GM04503 (cell line): Measurements from ENCODE around the gene ATG16L2.
"Not testable (repeated sequence)": the region's sequence is repeated elsewhere in the genome, so short reads cannot be mapped to it uniquely, and the experiment has no call there.

Experiments
- DNase-seq: peaks from one replicate; pipeline ENCODE4 v3.0.0-alpha.2; 2012; ENCODE audit warnings: low read depth

ATG16L2 gene

DNA sequence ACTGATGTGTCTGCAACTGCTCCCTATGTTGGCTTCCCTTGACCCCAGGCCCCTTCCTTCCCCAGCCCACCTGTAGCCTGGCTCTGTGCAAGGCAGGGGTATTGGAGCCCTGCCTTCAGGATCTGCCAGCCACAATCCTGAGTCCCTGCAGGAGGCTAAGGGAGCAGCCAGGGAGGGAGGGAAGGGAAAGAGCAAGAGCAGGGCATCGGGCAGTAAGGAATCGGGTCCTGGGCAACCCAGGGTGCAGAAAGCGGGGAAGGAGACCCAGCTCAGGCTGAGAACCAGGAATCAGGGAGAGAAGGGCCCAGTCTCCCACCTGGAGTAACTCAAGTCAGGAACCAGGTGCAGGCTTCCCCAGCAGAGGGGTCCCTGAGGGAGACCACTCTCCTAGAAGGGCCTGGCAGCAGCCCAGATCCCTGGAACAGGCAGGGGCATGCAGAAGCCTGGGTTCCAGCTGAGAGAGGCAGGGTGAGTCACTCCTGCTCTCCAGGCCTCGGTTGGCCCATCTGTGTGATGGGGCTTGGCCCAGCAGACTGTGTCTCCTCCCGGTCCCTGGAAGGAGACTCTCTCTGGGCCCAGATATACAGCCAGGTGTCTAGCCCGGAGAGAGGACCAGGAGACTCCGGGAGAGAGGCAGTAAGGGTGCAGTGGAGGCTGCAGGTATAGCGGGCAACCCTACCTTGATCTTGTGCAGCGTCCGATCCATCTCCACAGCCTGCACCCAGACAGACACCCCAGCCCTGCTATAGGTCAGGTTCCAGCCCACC, 33.7 kb upstream of the ATG16L2 start:
- no peak for DNase-seq

DNA sequence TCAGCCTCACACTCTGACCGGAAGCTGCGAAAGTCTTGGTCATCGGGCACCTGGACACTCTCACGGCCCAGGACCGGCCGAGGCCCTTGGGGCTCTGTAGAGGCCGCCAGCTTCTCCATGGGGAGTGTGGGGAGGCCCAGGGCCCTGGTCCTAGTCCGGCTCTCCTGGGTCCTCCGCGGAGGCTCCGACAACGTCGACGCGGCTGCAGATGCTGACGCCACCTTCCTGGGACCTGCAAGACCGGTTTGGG, 33.2 kb upstream of the ATG16L2 start:
- no peak for DNase-seq

- no peak for DNase-seq
These were observed 32.7 kb upstream of the ATG16L2 start for GRCh38 chr11:72781313-72782080.

- no peak for DNase-seq
These were observed 31.9 kb upstream of the ATG16L2 start for GRCh38 chr11:72782081-72782920.

- DNase-seq: no peak
These were observed 30.9 kb upstream of the ATG16L2 start for GRCh38 chr11:72783144-72783905.

DNA sequence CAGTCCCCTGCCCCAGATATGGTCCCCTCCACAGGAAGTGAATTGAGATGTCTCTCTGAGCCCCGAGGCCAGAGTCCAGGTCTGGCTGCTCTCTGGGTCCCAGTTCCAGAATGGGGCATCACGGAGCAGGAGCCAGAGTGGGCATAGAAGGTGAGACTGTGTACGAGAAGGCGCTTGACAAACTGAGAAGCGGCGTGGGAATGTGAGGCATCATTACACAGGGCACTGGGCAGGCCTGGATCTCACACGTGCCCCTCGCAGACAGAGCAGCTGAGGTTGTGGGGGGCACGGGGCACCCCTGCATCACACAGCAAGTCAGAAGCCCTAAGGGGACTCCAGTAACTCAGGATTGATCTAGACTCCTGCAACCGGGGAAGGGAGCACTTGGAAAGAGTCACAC, 29.5 kb upstream of the ATG16L2 start:
- no peak for DNase-seq

DNA sequence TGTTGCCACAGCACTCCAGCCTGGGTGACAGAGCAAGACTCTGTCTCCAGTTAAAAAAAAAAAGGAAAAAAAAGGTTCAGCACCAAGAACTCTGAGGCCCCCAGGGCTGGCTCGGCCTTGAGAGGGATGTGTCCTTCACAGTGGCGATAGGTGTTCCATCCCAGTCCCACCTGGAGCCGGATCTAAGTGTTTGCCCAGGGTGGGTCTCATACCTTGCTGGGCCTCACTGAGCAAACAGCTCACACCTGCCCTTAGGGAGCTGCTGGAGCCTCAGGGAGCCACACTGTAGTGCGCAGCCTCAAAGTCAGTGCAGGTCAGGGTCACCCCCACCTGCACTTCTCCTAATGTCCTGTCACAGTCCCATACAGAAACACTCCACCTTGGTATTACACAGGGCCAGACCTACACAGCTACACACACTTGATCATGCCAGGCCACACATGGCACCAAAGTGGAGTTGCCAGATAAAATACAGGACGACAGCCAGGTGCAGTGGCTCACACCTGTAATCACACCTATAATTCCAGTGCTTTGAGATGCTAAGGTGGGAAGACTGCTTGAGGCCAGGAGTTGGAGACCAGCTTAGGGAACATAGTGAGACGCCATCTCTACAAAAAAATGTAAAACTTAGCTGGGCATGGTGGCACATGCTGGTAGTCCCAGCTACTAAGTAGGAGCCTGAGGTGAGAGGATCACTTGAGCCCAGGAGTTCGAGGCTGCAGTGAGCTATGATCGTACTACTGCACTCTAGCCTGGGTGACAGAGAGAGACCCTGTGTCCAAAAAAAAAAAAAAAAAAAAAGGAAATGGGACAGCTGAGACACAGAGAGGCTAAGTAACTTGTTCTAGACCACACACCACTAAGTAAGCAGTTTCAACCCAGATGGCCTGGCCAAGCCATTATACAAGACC, 27.7 kb upstream of the ATG16L2 start:
- no peak for DNase-seq

GRCh38 chr11:72787216-72788104, 26.8 kb upstream of the ATG16L2 start:
- no peak for DNase-seq

GRCh38 chr11:72788241-72788640, 26.0 kb upstream of the ATG16L2 start:
- DNase-seq: no peak

DNA sequence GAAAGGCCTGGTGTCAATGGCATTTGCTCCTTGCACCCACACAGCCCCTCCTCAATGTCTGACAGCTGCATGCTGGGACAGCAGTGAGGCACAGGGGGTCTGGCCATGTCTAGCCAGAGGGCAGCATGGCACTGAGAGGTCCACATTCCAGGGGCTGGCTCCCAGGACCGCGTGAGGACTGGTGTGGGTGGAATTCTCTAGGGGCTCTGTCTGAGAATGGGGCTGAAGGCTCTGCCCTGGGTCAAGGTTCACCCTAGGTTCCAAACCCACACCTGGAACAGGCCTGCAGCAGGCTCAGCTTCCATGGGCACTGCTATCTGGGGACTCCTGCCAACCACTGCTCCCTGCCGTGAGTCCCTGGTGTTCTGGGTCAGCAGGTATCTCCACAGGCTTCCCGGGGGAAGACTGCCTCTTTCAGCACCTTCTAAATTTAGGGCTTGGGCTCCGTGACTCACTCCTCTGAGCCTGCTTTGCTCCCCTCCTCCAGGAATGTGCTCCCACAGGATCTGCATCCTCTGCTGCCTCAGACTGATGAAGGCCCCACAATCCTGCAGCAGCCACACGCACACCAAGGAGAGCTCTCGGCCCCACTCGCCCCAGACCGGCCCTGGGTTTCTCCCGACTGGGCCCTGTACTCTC, 24.6 kb upstream of the ATG16L2 start:
- peak; percentile 70 for DNase-seq

GRCh38 chr11:72791228-72791627, 23.0 kb upstream of the ATG16L2 start:
- DNase-seq: not testable (repeated sequence)

DNA sequence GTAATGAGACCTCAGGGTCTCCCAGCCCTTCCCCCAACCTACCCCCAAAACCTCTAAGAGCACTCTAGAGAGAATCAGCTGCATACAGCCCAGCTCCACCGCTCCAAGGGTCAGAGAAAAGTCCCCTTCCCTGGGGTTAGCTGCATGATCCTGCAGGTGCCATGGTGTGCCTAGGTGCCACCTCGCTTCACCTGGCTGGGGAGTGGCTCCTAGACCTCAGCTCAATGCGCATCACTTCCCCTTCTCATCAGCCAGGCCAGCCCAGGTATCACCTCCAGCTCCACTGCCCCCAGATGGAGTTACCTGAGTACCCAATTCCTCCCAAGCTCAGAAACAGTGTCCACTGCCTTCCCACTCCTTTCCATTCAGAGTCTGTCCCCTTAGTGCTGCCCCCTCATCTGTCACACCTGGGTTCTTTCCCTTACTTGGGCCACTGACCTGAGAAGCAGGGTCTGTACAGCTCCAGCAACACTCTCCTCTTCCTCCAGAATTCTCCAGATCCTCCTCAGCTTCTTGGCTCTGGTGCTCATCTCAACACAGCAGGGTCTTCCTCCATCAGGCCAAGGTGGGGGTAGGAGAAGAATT, 21.7 kb upstream of the ATG16L2 start:
- DNase-seq: no peak

DNA sequence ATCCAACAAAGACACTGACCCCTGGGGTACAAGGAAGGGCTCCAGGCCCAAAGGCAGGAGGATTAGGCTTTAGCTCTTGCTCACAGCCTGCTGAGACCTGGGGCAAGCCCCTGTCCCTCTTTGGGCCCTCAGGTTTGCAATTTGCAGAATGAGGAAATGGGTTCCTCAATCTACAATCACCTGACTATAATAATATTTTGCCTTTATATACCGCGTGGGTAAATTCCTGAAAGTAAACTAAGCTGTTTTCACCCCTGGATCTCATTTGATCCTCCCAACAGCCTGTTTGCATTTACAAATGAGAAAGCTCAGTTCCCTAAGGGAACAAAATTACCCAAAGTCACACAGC, 21.2 kb upstream of the ATG16L2 start:
- no peak for DNase-seq

DNA sequence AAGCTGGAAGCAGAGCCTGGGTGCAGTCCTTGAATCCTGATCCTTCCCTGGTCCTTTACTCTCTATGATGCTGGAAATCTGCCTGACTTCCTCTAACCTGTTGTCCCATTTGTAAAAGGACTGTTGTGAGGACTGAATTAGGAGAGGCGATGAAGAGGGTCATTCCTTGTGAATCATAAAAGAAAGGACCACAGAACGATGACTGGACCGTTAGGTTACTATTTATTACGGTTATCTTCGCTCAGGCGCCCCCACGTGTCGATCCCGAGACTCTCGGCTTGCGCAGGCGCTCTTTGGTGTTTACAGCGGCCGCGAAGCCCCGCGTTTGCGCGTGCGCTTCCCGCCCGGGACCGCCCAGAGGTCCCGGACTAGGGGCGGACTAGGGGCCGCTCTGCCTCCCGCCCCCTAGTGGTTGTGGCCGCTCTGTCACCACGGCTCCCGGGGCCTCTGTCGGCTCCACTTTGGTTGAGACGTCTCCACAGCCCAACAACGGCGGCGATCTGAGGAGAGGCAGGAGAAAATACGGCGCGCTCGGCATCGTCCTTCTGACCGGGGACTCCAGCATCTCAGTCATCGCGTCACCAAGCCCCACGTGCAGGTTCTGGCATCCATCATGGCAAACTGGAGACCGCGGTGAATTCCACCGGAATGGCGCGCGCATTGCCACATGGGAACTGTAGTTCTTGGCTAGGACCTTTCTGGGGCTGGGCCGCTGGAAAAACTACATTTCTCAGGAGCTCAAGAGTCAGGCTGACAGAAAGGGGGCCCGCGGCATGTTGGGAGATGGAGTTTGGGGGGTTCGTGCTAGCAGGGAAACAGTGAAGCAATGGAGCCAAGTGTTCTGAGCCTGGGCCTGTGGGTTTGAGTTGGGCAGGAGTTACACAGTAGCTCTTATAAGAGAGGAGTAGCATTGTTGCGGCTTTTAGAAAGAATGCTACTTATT, 20.5 kb upstream of the ATG16L2 start, which contains the start of gene STARD10:
STARD10 (minus strand) TSS at position 623 of the 943 bp plus-strand sequence. CDS start 12,866 bp downstream, outside the sequence.
- peak; percentile 68 for DNase-seq

GRCh38 chr11:72798361-72798760, 15.8 kb upstream of the ATG16L2 start:
- DNase-seq: no peak

DNA sequence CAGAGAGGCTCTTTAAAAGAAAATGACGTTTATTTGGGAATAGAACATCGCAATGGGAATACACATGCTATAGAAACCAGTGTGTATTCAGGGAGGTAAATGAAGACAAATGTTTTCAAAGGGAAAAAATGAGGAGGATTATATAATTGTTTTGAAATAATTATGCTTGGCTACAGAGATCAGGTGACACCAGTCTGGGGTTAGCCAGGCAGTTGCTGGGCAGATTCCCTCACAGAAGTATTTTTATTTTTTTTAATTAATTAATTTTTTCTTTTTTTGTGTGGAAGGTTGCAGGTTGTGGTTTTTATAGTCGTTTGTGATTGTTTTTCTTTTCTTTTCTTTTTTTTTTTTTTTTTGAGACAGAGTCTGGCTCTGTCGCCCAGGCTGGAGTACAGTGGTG, 14.8 kb upstream of the ATG16L2 start:
- no peak for DNase-seq

GRCh38 chr11:72802822-72803221, 11.4 kb upstream of the ATG16L2 start:
- no peak for DNase-seq

DNA sequence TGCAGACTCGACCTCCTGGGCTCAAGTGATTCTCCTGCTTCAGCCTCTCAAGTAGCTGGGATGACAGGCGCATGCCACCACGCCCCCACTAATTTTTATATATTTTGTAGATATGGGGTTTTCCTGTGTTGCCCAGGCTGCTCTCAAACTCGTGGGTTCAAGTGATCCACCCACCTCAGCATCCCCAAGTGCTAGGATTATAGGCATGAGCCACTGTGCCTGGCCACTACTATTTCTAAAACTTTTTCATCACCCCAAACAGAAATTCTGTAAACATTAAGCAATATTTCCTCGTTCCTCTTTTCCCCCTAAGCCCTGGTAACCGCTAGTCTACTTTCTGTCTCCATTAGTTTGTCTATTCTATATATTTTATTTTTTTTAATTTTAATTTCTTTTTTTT, 9.0 kb upstream of the ATG16L2 start:
- DNase-seq: no peak
